SJSA1 (cell line): ENCODE data around the gene FBXO31. TPM values are rescaled to one million over a fixed set of nuclear protein-coding genes. Genes with fewer than 3 reads are reported as not detected.
"Not testable (repeated sequence)": the region's sequence is repeated elsewhere in the genome, so short reads cannot be mapped to it uniquely, and the experiment has no call there.

ENCODE experiments used
- DNase-seq, 2 experiments: peaks; one replicate each; pipeline ENCODE4 v3.0.0-alpha.2; 2015 to 2020; ENCODE audit warnings: low spot score in 2 of 2, low read depth in 1 of 2
- H3K27ac ChIP-seq: fragments of 250-450 bp; sonication (Bioruptor Pico); 2 replicates; pipeline ENCODE4 v1.5.1; 2020; ENCODE audit warnings: mild to moderate bottlenecking, moderate library complexity
- H3K27me3 ChIP-seq: fragments of 250-450 bp; sonication (Bioruptor Pico); replicated peaks from 2 replicates; pipeline ENCODE4 v1.5.1; 2020; ENCODE audit warnings: mild to moderate bottlenecking, moderate library complexity
- H3K36me3 ChIP-seq: fragments of 250-450 bp; sonication (Bioruptor Pico); 2 replicates; pipeline ENCODE4 v1.5.1; 2020; ENCODE audit warnings: mild to moderate bottlenecking
- H3K4me1 ChIP-seq: fragments of 250-450 bp; sonication (Bioruptor Pico); replicated peaks from 2 replicates; pipeline ENCODE4 v1.6.1; 2021; ENCODE audit warnings: mild to moderate bottlenecking
- H3K4me3 ChIP-seq: fragments of 250-450 bp; sonication (Bioruptor Pico); 2 replicates; pipeline ENCODE4 v1.5.1; 2020; ENCODE audit warnings: mild to moderate bottlenecking
- H3K9me3 ChIP-seq: fragments of 250-450 bp; sonication (Bioruptor Pico); replicated peaks from 2 replicates; pipeline ENCODE4 v1.5.1; 2020; ENCODE audit warnings: mild to moderate bottlenecking
- total RNA-seq: library from RNA; depleted of rRNA; stranded (reverse); fragments of >200 nt; shearing (Covaris generic); gene quantifications from 2 replicates; pipeline ENCODE4 v1.2.3, GENCODE V29; 2014

Gene FBXO31
- total RNA-seq, 1 experiment from 2014 or later, result 26.2 TPM

- Histone ChIP-seq H3K27ac (peak overlapping the region; percentile 82), H3K4me1 (peaks cover 55% of the 10 kb centered on the region), H3K36me3 (peaks cover 60% of the 10 kb centered on the region), H3K4me3 (no peak overlapping the region), H3K27me3 (no peaks in the 10 kb centered on the region), H3K9me3 (no peaks in the 10 kb centered on the region)
- DNase-seq, result no peak
Observed at GRCh38 chr16:87343753-87344050, 39.9 kb downstream of the FBXO31 start.

GRCh38 chr16:87342978-87343752, 40.4 kb downstream of the FBXO31 start:
- Histone ChIP-seq H3K4me1 (peaks cover 60% of the 10 kb centered on the region), H3K9me3 (no peaks in the 10 kb centered on the region), H3K4me3 (no peak overlapping the region), H3K27ac (no peak overlapping the region), H3K36me3 (peaks cover 58% of the 10 kb centered on the region), H3K27me3 (no peaks in the 10 kb centered on the region)
- no peak for DNase-seq

- H3K27ac ChIP-seq, result no peak overlapping the region
- no peaks in the 10 kb centered on the region for H3K9me3 ChIP-seq
- peaks cover 56% of the 10 kb centered on the region for H3K36me3 ChIP-seq
- no peaks in the 10 kb centered on the region for H3K27me3 ChIP-seq
- H3K4me1 ChIP-seq, result peaks cover 67% of the 10 kb centered on the region
- no peak overlapping the region for H3K4me3 ChIP-seq
- no peak for DNase-seq
Observed at GRCh38 chr16:87342504-87342903, 41.1 kb downstream of the FBXO31 start.

GRCh38 chr16:87340198-87340597, 43.4 kb downstream of the FBXO31 start:
- H3K27ac ChIP-seq, result no peak overlapping the region
- H3K9me3 ChIP-seq, result no peaks in the 10 kb centered on the region
- peaks cover 83% of the 10 kb centered on the region for H3K4me1 ChIP-seq
- DNase-seq, result no peak
- no peak overlapping the region for H3K4me3 ChIP-seq
- no peaks in the 10 kb centered on the region for H3K27me3 ChIP-seq
- peaks cover 49% of the 10 kb centered on the region for H3K36me3 ChIP-seq

- peaks cover 83% of the 10 kb centered on the region for H3K4me1 ChIP-seq
Observed at GRCh38 chr16:87339724-87340105, 43.9 kb downstream of the FBXO31 start.

GRCh38 chr16:87339086-87339723, 44.4 kb downstream of the FBXO31 start:
- no peak for DNase-seq
- Histone ChIP-seq H3K4me1 (peaks cover 84% of the 10 kb centered on the region), H3K36me3 (peaks cover 59% of the 10 kb centered on the region), H3K4me3 (no peak overlapping the region), H3K9me3 (no peaks in the 10 kb centered on the region), H3K27ac (no peak overlapping the region), H3K27me3 (no peaks in the 10 kb centered on the region)

More at GRCh38 chr16:87339724-87340105, 43.9 kb downstream of the FBXO31 start:
- not testable (repeated sequence) for H3K27ac ChIP-seq, H3K9me3 ChIP-seq, H3K4me3 ChIP-seq, DNase-seq, H3K27me3 ChIP-seq
- peaks cover 54% of the 10 kb centered on the region for H3K36me3 ChIP-seq

GRCh38 chr16:87338155-87338765, 45.3 kb downstream of the FBXO31 start:
- peak overlapping the region; percentile 54; the same call in 1 of the 2 replicates for H3K27ac ChIP-seq
- DNase-seq, result no peak
- no peaks in the 10 kb centered on the region for H3K27me3 ChIP-seq
- H3K4me1 ChIP-seq, result peaks cover 83% of the 10 kb centered on the region
- no peak overlapping the region for H3K4me3 ChIP-seq
- peaks cover 59% of the 10 kb centered on the region for H3K36me3 ChIP-seq
- H3K9me3 ChIP-seq, result no peaks in the 10 kb centered on the region

- Histone ChIP-seq H3K4me3 (no peak overlapping the region), H3K27ac (peak overlapping the region; percentile 54), H3K4me1 (peaks cover 83% of the 10 kb centered on the region), H3K27me3 (no peaks in the 10 kb centered on the region), H3K36me3 (peaks cover 56% of the 10 kb centered on the region), H3K9me3 (no peaks in the 10 kb centered on the region)
- peak; percentile 87 to 93 for DNase-seq
Observed at GRCh38 chr16:87337262-87337771, 46.3 kb downstream of the FBXO31 start.

GRCh38 chr16:87336434-87337240, 46.9 kb downstream of the FBXO31 start:
- Histone ChIP-seq H3K9me3 (no peaks in the 10 kb centered on the region), H3K4me3 (no peak overlapping the region), H3K4me1 (peaks cover 83% of the 10 kb centered on the region), H3K27ac (peak overlapping the region; percentile 37), H3K27me3 (no peaks in the 10 kb centered on the region), H3K36me3 (peaks cover 56% of the 10 kb centered on the region)
- no peak for DNase-seq

GRCh38 chr16:87335625-87336433, 47.7 kb downstream of the FBXO31 start:
- H3K4me3 ChIP-seq, result no peak overlapping the region
- H3K27me3 ChIP-seq, result no peaks in the 10 kb centered on the region
- no peak overlapping the region for H3K27ac ChIP-seq
- DNase-seq, result no peak
- no peaks in the 10 kb centered on the region for H3K9me3 ChIP-seq
- H3K36me3 ChIP-seq, result peaks cover 63% of the 10 kb centered on the region
- H3K4me1 ChIP-seq, result peaks cover 77% of the 10 kb centered on the region

- Histone ChIP-seq H3K27ac (peak overlapping the region; percentile 37; the same call in 1 of the 2 replicates), H3K27me3 (no peaks in the 10 kb centered on the region), H3K9me3 (no peaks in the 10 kb centered on the region), H3K4me3 (no peak overlapping the region), H3K36me3 (peaks cover 72% of the 10 kb centered on the region), H3K4me1 (peaks cover 68% of the 10 kb centered on the region)
- DNase-seq, result peak; percentile 63 to 70
Observed at GRCh38 chr16:87334651-87335624, 48.6 kb downstream of the FBXO31 start.
